GM10266 (cell line): ENCODE results near the gene GSN.

Experiments used
- DNase-seq: peaks from one replicate; pipeline ENCODE4 v3.0.0; 2012; ENCODE audit errors: extremely low spot score
- TF ChIP-seq, protein P1 (sequence below): IDR thresholded peaks from 2 replicates; pipeline ENCODE4 v1.5.1; 2012; ENCODE audit warnings: mild to moderate bottlenecking, low read depth; ENCODE audit not compliant: control insufficient read depth, insufficient read depth; ENCODE audit errors: missing control alignments

Gene GSN

DNA sequence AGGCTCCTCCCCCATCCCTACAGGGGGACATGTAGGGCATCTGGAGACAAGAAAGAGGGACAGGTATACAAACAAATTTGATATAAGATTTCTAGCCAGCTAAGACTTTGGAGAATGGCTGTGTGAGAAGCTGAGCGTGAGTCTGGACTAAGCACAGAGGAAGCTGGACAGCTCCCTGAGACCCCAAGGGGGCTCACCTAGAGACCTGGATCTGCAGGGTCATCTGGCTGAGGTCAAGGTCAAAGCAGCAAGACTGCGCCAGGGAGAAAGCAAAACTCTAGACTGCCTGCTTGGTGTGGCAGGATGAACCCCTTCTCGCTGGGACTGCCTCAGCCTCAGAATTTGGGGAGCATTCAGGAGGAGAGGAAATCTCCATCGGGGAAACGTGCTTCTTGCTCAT is 8.0 kb upstream of the GSN start:
- no peak for DNase-seq

DNA sequence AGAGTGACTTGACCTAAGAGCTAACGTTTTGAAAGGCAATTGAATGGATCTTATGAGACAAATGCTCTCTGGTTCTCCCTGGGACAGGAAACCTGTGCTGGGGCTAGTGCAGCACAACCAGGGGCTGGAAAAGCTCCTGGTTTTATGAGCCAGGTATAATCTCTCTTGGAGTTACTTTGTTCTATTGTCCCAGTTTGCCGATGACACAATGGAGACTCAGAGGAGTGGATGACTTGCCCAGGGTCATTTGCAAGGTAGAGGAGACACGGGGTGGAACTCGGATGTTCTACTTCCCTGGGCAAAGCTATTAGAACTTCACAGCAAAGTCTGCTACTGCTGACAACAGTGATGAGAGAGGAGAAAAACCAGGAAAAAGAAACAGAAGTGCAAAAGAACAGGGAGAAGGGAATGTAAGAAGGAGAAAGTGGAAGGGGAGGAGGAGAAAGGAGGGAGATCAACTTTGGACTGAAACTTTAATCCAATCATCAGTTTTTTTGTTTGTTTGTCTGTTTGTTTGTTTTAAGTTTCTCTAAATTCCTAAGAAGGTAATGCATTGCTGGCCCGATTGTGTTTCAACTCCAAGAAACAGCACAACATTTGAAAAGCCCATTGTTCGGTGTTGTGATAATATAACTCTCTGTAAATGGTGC is 7.4 kb upstream of the GSN start:
- TF ChIP-seq, protein P1, sequence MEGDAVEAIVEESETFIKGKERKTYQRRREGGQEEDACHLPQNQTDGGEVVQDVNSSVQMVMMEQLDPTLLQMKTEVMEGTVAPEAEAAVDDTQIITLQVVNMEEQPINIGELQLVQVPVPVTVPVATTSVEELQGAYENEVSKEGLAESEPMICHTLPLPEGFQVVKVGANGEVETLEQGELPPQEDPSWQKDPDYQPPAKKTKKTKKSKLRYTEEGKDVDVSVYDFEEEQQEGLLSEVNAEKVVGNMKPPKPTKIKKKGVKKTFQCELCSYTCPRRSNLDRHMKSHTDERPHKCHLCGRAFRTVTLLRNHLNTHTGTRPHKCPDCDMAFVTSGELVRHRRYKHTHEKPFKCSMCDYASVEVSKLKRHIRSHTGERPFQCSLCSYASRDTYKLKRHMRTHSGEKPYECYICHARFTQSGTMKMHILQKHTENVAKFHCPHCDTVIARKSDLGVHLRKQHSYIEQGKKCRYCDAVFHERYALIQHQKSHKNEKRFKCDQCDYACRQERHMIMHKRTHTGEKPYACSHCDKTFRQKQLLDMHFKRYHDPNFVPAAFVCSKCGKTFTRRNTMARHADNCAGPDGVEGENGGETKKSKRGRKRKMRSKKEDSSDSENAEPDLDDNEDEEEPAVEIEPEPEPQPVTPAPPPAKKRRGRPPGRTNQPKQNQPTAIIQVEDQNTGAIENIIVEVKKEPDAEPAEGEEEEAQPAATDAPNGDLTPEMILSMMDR = no peak
- no peak for DNase-seq

More for the DNA sequence above, 8.0 kb upstream of the GSN start:
- TF ChIP-seq, protein P1 = no peak

DNA sequence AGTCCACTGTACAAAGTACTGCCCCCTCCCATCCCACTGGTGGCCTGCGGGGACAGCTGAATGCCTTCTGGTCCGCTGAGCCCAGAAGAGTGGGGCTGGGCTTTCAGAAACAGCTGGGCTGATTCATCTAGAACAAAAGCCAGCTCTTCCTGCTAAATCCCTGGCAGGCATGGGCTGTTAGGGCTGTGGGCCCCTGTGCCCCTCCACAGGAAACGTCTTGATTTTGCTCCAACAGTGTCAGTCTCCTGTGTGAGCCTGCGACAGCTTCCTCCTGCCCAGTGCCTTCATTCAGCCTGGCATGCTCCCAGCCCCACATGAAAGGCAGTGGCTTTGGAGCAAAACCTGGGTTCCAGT is 6.9 kb upstream of the GSN start:
- no peak for DNase-seq
- TF ChIP-seq, protein P1 = no peak

DNA sequence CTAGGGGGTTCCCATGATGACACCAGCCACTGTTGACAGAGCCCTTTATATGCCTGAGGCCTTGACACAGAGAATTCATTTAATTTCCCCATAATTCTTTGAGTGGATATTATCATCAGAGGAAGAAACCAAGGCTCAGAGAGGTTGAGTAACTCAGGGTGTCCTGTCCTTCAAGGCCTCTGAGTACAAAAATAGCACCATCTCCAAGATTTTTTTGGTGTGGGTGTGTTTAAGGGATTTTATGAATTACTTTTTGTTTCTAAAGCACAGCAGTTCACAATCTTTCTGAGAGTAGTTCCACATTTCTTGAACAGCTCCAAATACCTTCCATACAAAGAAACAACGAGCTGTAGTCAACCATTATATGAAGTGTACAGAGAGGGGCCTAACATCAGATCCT is 6.2 kb upstream of the GSN start:
- TF ChIP-seq, protein P1 = no peak
- DNase-seq = no peak

DNA sequence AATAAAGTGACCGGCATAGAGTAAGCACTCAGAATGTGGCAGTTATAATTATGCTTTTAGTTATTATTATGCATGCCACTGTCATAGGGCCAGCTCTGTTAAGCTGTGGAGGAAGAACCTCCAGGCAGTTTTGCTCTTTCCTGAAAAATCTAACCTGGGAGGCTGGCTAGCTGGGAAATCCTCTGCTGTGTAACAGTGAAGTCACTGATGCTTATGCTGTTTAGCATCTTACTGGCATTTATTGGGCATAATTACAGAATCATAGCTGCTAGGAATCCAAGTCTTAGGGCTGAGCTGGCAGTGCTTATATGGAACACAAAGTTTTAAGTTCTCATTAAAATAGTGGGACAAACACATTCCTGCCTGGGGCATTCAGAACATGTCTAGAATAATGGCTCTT is 5.5 kb upstream of the GSN start:
- no peak for DNase-seq
- TF ChIP-seq, protein P1 = no peak

DNA sequence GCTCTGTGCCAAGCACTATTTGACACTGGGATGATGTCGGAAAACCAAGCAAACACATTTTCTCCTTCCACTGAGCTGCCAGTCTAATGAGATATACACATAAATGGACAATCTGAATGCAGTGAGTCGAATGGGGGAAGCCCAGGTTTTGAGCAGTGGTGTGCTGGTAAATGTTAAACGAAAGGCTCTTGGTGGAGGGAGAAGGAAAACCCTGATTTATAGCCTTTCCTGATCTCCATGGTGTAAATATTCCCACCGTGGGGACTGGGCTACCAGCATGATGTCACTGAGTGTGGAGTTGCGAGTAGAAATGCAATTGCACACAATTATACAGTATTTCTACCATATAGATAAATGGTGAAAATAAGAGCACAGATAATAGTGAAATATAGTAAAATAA is 5.0 kb upstream of the GSN start:
- TF ChIP-seq, protein P1 = no peak
- DNase-seq = no peak

DNA sequence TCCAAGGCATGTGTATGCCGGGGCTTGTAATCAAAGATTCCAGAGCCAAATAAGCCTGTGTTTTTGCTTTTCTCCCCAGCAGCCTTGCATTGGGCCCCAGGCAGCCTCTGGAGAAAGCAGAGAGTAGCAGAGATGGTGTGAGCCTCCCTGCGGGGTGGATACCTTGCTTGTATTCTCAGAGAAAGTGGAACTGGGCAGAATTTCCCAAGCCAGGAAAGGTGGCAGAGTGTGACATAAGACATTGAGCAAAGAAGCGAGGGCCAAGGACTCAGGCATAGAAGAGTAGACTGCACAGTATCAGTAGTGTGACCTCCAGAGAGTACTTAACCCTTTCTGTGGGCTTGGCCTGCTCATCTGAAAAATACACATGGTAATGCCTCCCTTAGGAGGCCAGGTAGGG is 1.6 kb upstream of the GSN start:
- TF ChIP-seq, protein P1 = no peak
- no peak for DNase-seq
